ENCODE results near the gene CIBAR2.

The CIBAR2 gene

GRCh38 chr16:85142771-85143211 is 30.5 kb upstream of the CIBAR2 start:
- no peak for DNase-seq (ENCODE audit: extremely low read depth, low read depth)
- TF ChIP-seq, protein P1, sequence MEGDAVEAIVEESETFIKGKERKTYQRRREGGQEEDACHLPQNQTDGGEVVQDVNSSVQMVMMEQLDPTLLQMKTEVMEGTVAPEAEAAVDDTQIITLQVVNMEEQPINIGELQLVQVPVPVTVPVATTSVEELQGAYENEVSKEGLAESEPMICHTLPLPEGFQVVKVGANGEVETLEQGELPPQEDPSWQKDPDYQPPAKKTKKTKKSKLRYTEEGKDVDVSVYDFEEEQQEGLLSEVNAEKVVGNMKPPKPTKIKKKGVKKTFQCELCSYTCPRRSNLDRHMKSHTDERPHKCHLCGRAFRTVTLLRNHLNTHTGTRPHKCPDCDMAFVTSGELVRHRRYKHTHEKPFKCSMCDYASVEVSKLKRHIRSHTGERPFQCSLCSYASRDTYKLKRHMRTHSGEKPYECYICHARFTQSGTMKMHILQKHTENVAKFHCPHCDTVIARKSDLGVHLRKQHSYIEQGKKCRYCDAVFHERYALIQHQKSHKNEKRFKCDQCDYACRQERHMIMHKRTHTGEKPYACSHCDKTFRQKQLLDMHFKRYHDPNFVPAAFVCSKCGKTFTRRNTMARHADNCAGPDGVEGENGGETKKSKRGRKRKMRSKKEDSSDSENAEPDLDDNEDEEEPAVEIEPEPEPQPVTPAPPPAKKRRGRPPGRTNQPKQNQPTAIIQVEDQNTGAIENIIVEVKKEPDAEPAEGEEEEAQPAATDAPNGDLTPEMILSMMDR (IDR thresholded peaks at IDR 0.05; ENCODE audit: low read depth, low read length), result no peak

- no peak for DNase-seq (ENCODE audit: extremely low read depth, low read depth)
- TF ChIP-seq, protein P1 (IDR thresholded peaks at IDR 0.05; ENCODE audit: low read depth, low read length), result no peak
Observed at GRCh38 chr16:85142129-85142513, 29.8 kb upstream of the CIBAR2 start.

GRCh38 chr16:85141491-85142128 is 29.3 kb upstream of the CIBAR2 start:
- TF ChIP-seq, protein P1 (IDR thresholded peaks at IDR 0.05; ENCODE audit: low read depth, low read length), result no peak
- no peak for DNase-seq (ENCODE audit: extremely low read depth, low read depth)

- DNase-seq (ENCODE audit: extremely low read depth, low read depth), result no peak
- TF ChIP-seq, protein P1 (IDR thresholded peaks at IDR 0.05; ENCODE audit: low read depth, low read length), result no peak
Observed at GRCh38 chr16:85140455-85141012, 28.3 kb upstream of the CIBAR2 start.

GRCh38 chr16:85139881-85140339 is 27.6 kb upstream of the CIBAR2 start:
- DNase-seq (ENCODE audit: extremely low read depth, low read depth), result no peak
- TF ChIP-seq, protein P1 (IDR thresholded peaks at IDR 0.05; ENCODE audit: low read depth, low read length), result no peak

GRCh38 chr16:85138825-85139627 is 26.8 kb upstream of the CIBAR2 start:
- TF ChIP-seq, protein P1 (IDR thresholded peaks at IDR 0.05; ENCODE audit: low read depth, low read length), result no peak

More at GRCh38 chr16:85138825-85139627, 26.8 kb upstream of the CIBAR2 start:
- no peak for DNase-seq (ENCODE audit: extremely low read depth, low read depth)

All from AG09319 (cell line).